GM12892 (cell line): Measurements from ENCODE around the gene DNASE2B.

Experiments used
- POLR2A ChIP-seq: IDR thresholded peaks from 2 replicates; pipeline ENCODE4 v1.6.1; 2011; ENCODE audit warnings: low read depth, low read length, control low read depth
- POLR2AphosphoS5 ChIP-seq: IDR thresholded peaks from 2 replicates; pipeline ENCODE4 v1.6.1; 2011; ENCODE audit warnings: low read depth, low read length, control low read depth
- TAF1 ChIP-seq: IDR thresholded peaks from 2 replicates; pipeline ENCODE4 v1.6.1; 2011; ENCODE audit warnings: low read depth, mild to moderate bottlenecking, control low read depth, low read length, borderline replicate concordance

DNA sequence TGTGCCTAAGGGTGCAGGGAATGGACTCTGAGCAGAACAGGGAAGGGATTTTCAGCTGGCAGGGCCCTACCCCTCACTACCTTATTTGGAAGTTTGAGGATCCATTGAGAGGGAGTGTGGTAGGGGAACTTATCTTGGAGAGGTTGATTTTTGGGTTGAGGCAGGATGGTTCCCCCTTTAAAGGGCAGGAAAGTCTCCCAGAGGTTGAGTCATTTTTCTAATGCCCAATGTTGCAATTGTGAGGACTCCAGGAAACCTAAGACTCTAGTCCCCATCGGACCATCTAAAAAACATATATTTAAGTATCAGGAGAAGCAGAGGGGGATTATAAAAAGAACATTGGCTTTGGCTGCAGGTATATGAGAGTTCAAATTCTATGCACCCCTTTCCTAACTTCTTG, 49.5 kb upstream of the DNASE2B start:
- TF ChIP-seq POLR2A: no peak
- TF ChIP-seq POLR2AphosphoS5: no peak
- TF ChIP-seq TAF1: no peak
